PC-9 (cell line): ENCODE results near the gene OGA. TPM values are rescaled to one million over a fixed set of nuclear protein-coding genes. Genes with fewer than 3 reads are reported as not detected.

ENCODE experiments used
- BruUV-seq: library from RNA; stranded (reverse); fragments of 400-500 nt; replicated peaks from 2 replicates; lab custom pipeline; 2021; lab: Mats Ljungman, UMichigan
- CTCF ChIA-PET: fragments of 300-600 bp; sonication (Branson Sonifier 250); formaldehyde crosslinking; loops from one replicate; lab custom pipeline; 2022; ENCODE audit warnings: antibody characterized with exemption; lab: Charles Lee
- POLR2A ChIA-PET: fragments of 300-600 bp; sonication (Branson Sonifier 250); formaldehyde crosslinking; loops from one replicate; lab custom pipeline; 2022; ENCODE audit warnings: antibody characterized with exemption; ENCODE audit not compliant: unreplicated experiment; lab: Charles Lee
- DNase-seq, 2 experiments: peaks; one replicate each; pipeline versions ENCODE4 v3.0.0 to v3.0.0-alpha.2; 2015 to 2022; ENCODE audit warnings: mixed read lengths in 1 of 2
- H2AFZ ChIP-seq: fragments of 200-600 bp; sonication (generic); 2 replicates; pipeline ENCODE4 v1.8.1; 2017; ENCODE audit warnings: antibody characterized with exemption
- H3F3A ChIP-seq: fragments of 200-600 bp; sonication (generic); 2 replicates; pipeline ENCODE4 v1.8.1; 2017; ENCODE audit warnings: antibody characterized with exemption, mild to moderate bottlenecking, low read depth; ENCODE audit not compliant: insufficient read depth
- H3K27ac ChIP-seq: fragments of 200-600 bp; sonication (generic); 2 replicates; pipeline ENCODE4 v1.6.1; 2016; ENCODE audit warnings: mixed run types
- H3K27me3 ChIP-seq: fragments of 200-600 bp; sonication (generic); 2 replicates; pipeline ENCODE4 v1.6.1; 2016; ENCODE audit warnings: low read depth, mixed run types; ENCODE audit not compliant: insufficient read depth
- H3K36me3 ChIP-seq: fragments of 200-600 bp; sonication (generic); 2 replicates; pipeline ENCODE4 v1.6.1; 2016; ENCODE audit warnings: low read depth, mixed run types
- H3K4me1 ChIP-seq: fragments of 200-600 bp; sonication (generic); replicated peaks from 2 replicates; pipeline ENCODE4 v1.6.1; 2016; ENCODE audit warnings: mixed run types; ENCODE audit not compliant: insufficient read depth
- H3K4me2 ChIP-seq: fragments of 200-600 bp; sonication (generic); 2 replicates; pipeline ENCODE4 v1.6.1; 2017; ENCODE audit warnings: mixed run types
- H3K4me3 ChIP-seq: fragments of 200-600 bp; sonication (generic); 2 replicates; pipeline ENCODE4 v1.6.1; 2016; ENCODE audit warnings: mixed run types
- H3K79me2 ChIP-seq: fragments of 200-600 bp; sonication (generic); 2 replicates; pipeline ENCODE4 v1.6.1; 2017; ENCODE audit warnings: low read depth, mixed run types
- H3K9me2 ChIP-seq: fragments of 200-600 bp; sonication (generic); 2 replicates; pipeline ENCODE4 v1.8.1; 2017; ENCODE audit warnings: mild to moderate bottlenecking; ENCODE audit not compliant: insufficient read depth
- H3K9me3 ChIP-seq: fragments of 200-600 bp; sonication (generic); 2 replicates; pipeline ENCODE4 v1.8.1; 2016; ENCODE audit warnings: low read depth; ENCODE audit not compliant: insufficient read depth
- H4K20me1 ChIP-seq: fragments of 200-600 bp; sonication (generic); 2 replicates; pipeline ENCODE4 v1.8.1; 2017; ENCODE audit not compliant: insufficient read depth
- CTCF ChIP-seq: fragments of 200-600 bp; sonication (generic); conservative IDR thresholded peaks from 2 replicates; pipeline ENCODE4 v1.6.1; 2017; ENCODE audit warnings: mixed run types, antibody characterized with exemption, mild to moderate bottlenecking, moderate library complexity
- EZH2 ChIP-seq: fragments of 200-600 bp; sonication (generic); IDR thresholded peaks from 2 replicates; pipeline ENCODE4 v1.8.0; 2017; ENCODE audit warnings: antibody characterized with exemption, low read depth
- intact Hi-C: fragments of 100-400 bp; cut with micrococcal nuclease; formaldehyde crosslinking; loops from one replicate; pipeline ENCODE4 v1.10.0; 2022; ENCODE audit not compliant: unreplicated experiment
- total RNA-seq: library from RNA; stranded (reverse); gene quantifications from 2 replicates; pipeline ENCODE4 v1.2.3, GENCODE V29; 2021

Gene OGA
- total RNA-seq, 1 experiment from 2014 or later, result 82.0 TPM

- Histone ChIP-seq H3K27me3 (no peaks in the 10 kb centered on the region), H3K36me3 (no peaks in the 10 kb centered on the region), H3K9me3 (no peaks in the 10 kb centered on the region), H3K4me1 (0 out of 2 replicates have a peak, but pooled peaks cover 9% of the 10 kb centered on the region), H4K20me1 (no peaks in the 10 kb centered on the region), H2AFZ (peak overlapping the region; percentile 69), H3F3A (no peaks in the 10 kb centered on the region; the same call in 1 of the 2 replicates), H3K9me2 (no peaks in the 10 kb centered on the region), H3K4me3 (peak overlapping the region; percentile 40; the same call in 1 of the 2 replicates), H3K4me2 (peak overlapping the region; percentile 73), H3K27ac (0 out of 2 replicates have a peak overlapping the region, but pooled peaks have one; percentile 26), H3K79me2 (no peaks in the 10 kb centered on the region)
- ChIA-PET POLR2A (no interaction called here), CTCF (no interaction called here)
- no peak for TF ChIP-seq CTCF
- no peak for TF ChIP-seq EZH2
- intact Hi-C loops, result no loop called here
- DNase-seq, result peak; percentile 51 to 74
- BruUV-seq, result no TSS peak
Measured at GRCh38 chr10:101830322-101831168, 12.3 kb upstream of the OGA start.

GRCh38 chr10:101829561-101830315 is 11.5 kb upstream of the OGA start:
- Histone ChIP-seq H3K36me3 (no peaks in the 10 kb centered on the region), H3K9me3 (no peaks in the 10 kb centered on the region), H3K27ac (no peak overlapping the region), H4K20me1 (no peaks in the 10 kb centered on the region), H3K4me2 (no peak overlapping the region), H3K9me2 (no peaks in the 10 kb centered on the region), H3F3A (no peaks in the 10 kb centered on the region; the same call in 1 of the 2 replicates), H3K4me3 (no peak overlapping the region), H3K27me3 (no peaks in the 10 kb centered on the region), H2AFZ (no peak overlapping the region), H3K79me2 (no peaks in the 10 kb centered on the region), H3K4me1 (0 out of 2 replicates have a peak, but pooled peaks cover 9% of the 10 kb centered on the region)
- no peak for TF ChIP-seq EZH2
- no peak for TF ChIP-seq CTCF
- intact Hi-C loops, result no loop called here
- no peak for DNase-seq
- POLR2A ChIA-PET, result interaction anchor here (0.7 kb wide), 1 partner anchor 11 kb away, joined by 9 read pairs; no protein-coding TSS in a partner anchor
- CTCF ChIA-PET, result no interaction called here
- no TSS peak for BruUV-seq

- no peaks in the 10 kb centered on the region; the same call in 1 of the 2 replicates for H3F3A ChIP-seq
- no peaks in the 10 kb centered on the region for H3K27me3 ChIP-seq
- BruUV-seq, result no TSS peak
- no peak overlapping the region for H3K27ac ChIP-seq
- no peaks in the 10 kb centered on the region for H3K36me3 ChIP-seq
- H3K4me1 ChIP-seq, result 0 out of 2 replicates have a peak, but pooled peaks cover 9% of the 10 kb centered on the region
- intact Hi-C loops, result no loop called here
- no peak overlapping the region for H2AFZ ChIP-seq
- no peak overlapping the region for H3K4me2 ChIP-seq
- ChIA-PET CTCF (no interaction called here), POLR2A (interaction anchor here (0.7 kb wide), 1 partner anchor 10 kb away, joined by 9 read pairs; no protein-coding TSS in a partner anchor)
- H3K9me2 ChIP-seq, result no peaks in the 10 kb centered on the region
- H4K20me1 ChIP-seq, result no peaks in the 10 kb centered on the region
- no peaks in the 10 kb centered on the region for H3K9me3 ChIP-seq
- no peak for DNase-seq
- no peaks in the 10 kb centered on the region for H3K79me2 ChIP-seq
- TF ChIP-seq EZH2 (no peak), CTCF (no peak)
- H3K4me3 ChIP-seq, result no peak overlapping the region
Measured at GRCh38 chr10:101828766-101829551, 10.7 kb upstream of the OGA start.
